AG09309 (cell line): Measurements from ENCODE around the gene CNIH3.

Source experiments
- DNase-seq: peaks from one replicate; pipeline ENCODE4 v3.0.0-alpha.2; 2010; ENCODE audit warnings: low read depth
- H3K4me3 ChIP-seq: 2 replicates; pipeline ENCODE4 v1.5.1; 2011; ENCODE audit warnings: mild to moderate bottlenecking, low read depth, low read length, moderate library complexity; ENCODE audit not compliant: control insufficient read depth
- TF ChIP-seq, protein P1 (sequence below): IDR thresholded peaks from 2 replicates; pipeline ENCODE4 v1.5.1; 2011; ENCODE audit warnings: mild to moderate bottlenecking, low read depth, low read length, inconsistent platforms; ENCODE audit not compliant: insufficient read depth, control insufficient read depth; ENCODE audit errors: missing control alignments

Gene CNIH3

DNA sequence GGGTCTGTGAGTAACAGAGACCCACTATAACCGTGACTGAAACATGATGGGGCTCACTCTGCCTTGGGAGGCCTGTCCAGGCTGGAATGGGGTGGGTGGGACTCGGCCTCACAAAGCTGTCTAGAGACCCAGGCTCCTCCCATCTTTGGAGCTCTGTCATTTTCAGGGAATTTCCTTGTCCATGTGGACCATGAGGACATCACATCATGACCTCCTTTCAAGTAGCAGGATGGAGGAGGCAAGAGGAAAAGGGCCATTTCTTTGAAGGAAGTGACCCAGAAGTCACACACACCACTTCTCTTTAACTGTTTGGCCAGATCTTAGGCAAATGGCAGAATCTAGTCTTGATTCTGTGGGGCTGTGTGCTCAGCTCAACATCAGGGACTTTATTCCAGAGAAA lies 79.9 kb downstream of the CNIH3 start:
- DNase-seq = no peak
- no peak overlapping the region for H3K4me3 ChIP-seq
- TF ChIP-seq, protein P1, sequence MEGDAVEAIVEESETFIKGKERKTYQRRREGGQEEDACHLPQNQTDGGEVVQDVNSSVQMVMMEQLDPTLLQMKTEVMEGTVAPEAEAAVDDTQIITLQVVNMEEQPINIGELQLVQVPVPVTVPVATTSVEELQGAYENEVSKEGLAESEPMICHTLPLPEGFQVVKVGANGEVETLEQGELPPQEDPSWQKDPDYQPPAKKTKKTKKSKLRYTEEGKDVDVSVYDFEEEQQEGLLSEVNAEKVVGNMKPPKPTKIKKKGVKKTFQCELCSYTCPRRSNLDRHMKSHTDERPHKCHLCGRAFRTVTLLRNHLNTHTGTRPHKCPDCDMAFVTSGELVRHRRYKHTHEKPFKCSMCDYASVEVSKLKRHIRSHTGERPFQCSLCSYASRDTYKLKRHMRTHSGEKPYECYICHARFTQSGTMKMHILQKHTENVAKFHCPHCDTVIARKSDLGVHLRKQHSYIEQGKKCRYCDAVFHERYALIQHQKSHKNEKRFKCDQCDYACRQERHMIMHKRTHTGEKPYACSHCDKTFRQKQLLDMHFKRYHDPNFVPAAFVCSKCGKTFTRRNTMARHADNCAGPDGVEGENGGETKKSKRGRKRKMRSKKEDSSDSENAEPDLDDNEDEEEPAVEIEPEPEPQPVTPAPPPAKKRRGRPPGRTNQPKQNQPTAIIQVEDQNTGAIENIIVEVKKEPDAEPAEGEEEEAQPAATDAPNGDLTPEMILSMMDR = no peak

DNA sequence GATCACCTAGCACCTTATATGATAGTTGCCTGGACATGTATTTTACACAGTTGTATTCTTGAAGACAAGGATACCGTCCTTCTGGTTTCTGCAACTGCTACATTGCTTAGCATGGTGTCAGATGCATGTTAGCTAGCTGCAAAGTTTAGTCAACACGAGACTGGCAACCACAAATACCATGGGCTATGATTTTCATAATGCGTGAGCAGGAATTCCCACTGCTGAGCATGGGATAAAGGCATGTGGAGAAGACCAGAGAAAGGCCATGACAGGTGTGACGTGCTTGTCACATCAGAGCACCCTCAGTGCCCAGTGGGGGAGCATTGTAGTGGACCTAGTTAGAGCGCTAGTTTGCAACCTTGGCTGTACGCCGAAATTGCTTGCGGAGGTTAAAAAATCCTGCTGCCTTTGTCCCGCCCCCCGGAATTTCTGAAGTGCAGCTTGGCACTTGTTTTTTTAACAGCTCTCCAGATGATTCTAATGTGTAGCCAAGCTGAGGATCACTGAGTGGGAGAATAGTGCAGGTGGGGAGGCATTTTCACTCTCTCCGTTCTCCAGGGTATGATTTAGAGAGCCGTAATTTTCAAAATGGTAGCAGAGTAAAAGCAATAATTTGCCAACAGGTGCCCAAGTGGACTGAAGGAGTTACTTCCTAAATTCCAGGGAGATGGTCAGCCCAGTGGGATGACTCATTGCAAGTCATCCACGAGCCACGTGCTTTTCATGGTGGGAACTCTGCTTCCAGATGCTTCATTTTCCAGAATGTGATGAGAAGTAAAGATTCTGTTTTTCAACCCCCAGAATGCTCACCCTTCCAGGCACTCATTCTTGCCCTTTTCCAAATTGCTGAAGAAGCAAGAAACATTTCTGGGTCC lies 81.0 kb downstream of the CNIH3 start:
- DNase-seq = peak; percentile 41
- H3K4me3 ChIP-seq = no peak overlapping the region
- TF ChIP-seq, protein P1 = no peak

DNA sequence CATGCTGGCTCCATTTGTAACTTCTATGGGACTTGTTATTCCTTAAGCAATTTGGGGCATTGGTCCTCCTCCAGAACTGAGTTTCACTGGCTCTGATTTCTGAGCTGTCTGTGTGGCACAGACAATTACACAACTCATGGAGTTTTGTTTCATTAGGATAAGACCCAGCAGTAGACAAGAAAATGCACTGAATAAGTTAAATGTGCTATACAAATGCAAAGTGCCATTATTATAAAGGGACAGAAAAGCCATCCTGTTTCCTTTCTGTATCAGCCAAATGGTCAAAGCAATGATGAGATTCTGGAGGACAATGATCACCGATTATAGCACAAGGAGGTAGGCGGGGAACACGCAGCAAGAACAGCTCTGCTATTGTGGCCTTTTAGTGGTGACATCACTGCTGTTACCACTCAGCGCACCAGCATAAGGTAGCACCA lies 81.9 kb downstream of the CNIH3 start:
- DNase-seq = no peak
- TF ChIP-seq, protein P1 = no peak
- H3K4me3 ChIP-seq = no peak overlapping the region

DNA sequence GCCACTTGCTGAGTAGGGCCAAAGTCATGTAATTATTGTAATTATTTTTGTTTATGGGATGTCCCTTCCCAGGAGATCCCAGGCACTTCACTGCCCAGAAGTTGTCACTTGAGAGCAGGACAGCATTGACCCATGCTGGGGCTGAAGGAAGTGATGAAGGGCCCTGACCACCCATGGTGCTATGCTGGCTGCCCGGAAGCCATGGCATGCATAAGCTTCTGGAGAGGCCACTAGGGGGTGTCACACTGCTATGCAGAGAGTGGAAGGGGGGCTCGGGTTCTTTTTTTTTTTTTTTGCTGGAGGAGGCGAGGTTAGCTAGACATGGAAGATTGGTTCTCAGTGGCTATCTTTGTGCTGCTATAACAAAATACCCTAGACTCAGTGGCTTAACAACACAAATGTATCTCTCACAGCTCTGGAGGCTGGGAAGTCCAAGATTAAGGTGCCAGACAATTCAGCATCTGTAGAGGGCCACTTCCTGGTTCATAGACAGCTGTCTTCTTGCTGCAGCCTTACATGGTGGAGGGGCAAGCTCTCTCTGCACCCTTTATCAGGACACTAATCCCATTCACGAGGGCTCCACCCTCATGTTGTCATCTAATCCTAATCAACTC lies 84.9 kb downstream of the CNIH3 start:
- H3K4me3 ChIP-seq = no peak overlapping the region
- no peak for DNase-seq
- TF ChIP-seq, protein P1 = peak; percentile 60

DNA sequence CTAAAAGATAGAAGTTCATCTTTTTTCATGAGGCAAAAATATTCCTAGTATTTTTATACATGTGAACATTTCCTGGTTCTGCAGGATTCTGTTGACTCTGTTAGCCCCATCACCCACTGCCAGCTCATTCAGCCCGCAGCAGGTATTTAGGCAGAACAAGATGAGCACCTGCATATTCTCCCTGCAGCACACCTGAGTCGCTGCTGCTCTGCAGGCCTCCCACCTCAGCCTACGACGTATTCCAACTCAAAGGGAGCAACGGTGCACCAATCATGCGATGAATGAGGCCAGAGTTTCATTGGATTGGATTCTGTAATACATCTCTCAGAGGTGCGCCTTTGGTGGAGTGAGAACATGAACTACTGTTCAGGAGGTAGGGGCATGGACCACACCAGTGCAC lies 87.6 kb downstream of the CNIH3 start:
- no peak for DNase-seq
- H3K4me3 ChIP-seq = no peak overlapping the region
- TF ChIP-seq, protein P1 = no peak

DNA sequence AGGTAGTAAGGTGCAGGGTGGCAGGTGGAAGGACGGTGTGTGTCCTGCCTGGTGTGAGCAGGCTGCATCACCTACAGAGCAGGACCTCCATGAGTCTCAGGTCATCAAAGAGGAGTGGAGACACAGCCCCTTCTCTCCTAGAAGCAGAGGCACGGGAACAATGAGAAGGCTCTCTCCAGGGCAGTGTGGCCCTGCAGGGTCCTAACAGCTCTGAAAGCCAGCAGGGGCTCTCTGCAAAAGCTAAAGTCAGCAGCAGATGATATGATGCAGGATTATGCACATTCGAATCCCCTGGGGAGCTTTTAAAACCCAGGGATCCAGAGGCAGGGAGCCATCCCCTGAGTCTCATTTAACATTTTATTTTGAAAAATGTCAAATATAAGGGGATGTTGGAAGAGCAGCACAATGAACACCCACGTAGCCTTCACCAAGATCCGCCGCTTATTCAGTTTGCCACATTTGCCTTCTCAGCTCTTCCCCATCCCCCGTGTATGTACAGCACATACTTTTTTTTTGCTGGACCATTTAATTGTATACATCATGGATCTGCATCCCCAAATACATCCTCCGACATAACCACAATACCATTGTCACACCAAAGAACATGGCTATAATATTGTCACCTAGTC lies 88.1 kb downstream of the CNIH3 start:
- no peak overlapping the region for H3K4me3 ChIP-seq
- no peak for DNase-seq
- TF ChIP-seq, protein P1 = no peak
